ENCODE data around the gene PTPN13.

The PTPN13 gene

GRCh38 chr4:86600007-86600653 is 6.0 kb downstream of the PTPN13 start:
- no peak overlapping the region for H3K4me3 ChIP-seq (replicated peaks; ENCODE audit: low read depth, low read length)
- TF ChIP-seq CTCF (IDR thresholded peaks at IDR 0.05; ENCODE audit: low read depth, low read length, missing control alignments), result no peak

GRCh38 chr4:86603311-86603885 is 9.3 kb downstream of the PTPN13 start:
- TF ChIP-seq CTCF (IDR thresholded peaks at IDR 0.05; ENCODE audit: low read depth, low read length, missing control alignments), result no peak
- no peak overlapping the region for H3K4me3 ChIP-seq (replicated peaks; ENCODE audit: low read depth, low read length)
- DNase-seq (ENCODE audit: extremely low read depth, low read depth), result no peak

More at GRCh38 chr4:86600007-86600653, 6.0 kb downstream of the PTPN13 start:
- no peak for DNase-seq (ENCODE audit: extremely low read depth, low read depth)

DNA sequence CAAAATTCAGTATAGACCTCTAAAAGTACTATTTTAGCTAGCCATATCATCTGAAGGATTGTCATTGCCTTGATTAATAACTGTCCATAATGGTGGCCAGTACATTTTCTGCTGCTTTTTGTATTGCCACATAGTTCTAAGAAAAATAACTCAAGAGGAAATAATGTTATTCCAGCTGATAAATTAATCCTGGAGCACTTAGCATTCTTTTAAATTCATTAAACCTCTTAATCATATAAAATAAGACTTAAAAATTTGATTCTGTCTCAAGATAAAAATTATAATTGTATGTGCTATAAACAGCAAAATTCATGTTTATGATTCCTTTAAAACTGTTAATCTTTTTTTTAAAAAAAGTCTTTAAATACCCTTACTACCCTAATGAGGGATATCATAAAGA is 12.7 kb downstream of the PTPN13 start:
- no peak for TF ChIP-seq CTCF (IDR thresholded peaks at IDR 0.05; ENCODE audit: low read depth, low read length, missing control alignments)
- DNase-seq (ENCODE audit: extremely low read depth, low read depth), result no peak
- H3K4me3 ChIP-seq (replicated peaks; ENCODE audit: low read depth, low read length), result no peak overlapping the region

DNA sequence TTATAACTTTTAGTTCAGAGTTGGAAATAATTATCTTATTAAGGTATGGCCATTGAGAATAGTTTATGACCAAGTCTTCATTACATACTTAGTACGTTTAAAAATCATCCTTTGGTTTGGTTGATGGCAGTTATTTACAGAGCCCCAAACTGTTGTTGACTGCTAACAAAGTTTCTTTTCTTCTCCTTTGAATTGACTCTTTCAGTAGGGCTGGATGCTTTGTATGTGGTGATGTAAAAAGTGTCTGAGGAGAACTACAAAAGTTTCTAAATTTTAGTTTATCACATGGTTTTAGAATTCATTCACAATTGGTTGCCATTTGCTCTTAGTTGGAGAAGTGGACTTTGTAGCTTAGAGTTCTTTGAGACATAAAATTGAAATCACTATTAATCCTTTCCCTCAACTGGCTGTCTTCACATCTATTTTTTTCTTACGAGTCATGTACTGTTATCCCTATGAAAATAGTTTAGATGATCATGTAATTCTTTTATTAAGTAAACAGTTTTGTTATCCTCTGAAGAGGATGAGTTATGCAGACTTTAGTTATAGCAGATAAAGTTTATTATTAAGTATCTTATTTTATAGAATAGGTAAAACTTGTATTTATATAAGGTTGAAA is 14.8 kb downstream of the PTPN13 start:
- no peak for TF ChIP-seq CTCF (IDR thresholded peaks at IDR 0.05; ENCODE audit: low read depth, low read length, missing control alignments)
- H3K4me3 ChIP-seq (replicated peaks; ENCODE audit: low read depth, low read length), result no peak overlapping the region
- no peak for DNase-seq (ENCODE audit: extremely low read depth, low read depth)

GRCh38 chr4:86611757-86612156 is 17.6 kb downstream of the PTPN13 start:
- TF ChIP-seq CTCF (IDR thresholded peaks at IDR 0.05; ENCODE audit: low read depth, low read length, missing control alignments), result no peak

DNA sequence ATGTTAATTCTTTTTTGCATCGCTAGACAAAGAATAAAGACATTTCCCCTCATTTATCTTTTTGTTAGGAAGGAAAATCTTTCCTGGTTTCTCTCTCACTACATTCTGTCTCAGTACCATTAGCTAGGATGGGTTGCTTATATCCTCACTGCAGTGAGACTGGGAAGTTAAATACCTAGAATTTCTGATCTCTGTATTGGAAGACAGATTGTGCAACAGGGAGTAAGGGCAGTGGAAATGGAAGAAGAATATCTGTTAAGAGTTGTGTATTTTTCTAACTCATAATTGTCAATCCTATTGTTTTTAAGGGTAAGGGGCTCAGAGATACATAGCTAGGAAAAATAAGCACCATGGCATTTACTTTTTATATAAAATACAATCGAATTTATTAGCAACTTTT is 19.6 kb downstream of the PTPN13 start:
- TF ChIP-seq CTCF (IDR thresholded peaks at IDR 0.05; ENCODE audit: low read depth, low read length, missing control alignments), result no peak

More at GRCh38 chr4:86611757-86612156, 17.6 kb downstream of the PTPN13 start:
- no peak for DNase-seq (ENCODE audit: extremely low read depth, low read depth)
- no peak overlapping the region for H3K4me3 ChIP-seq (replicated peaks; ENCODE audit: low read depth, low read length)

More for the DNA sequence above, 19.6 kb downstream of the PTPN13 start:
- no peak for DNase-seq (ENCODE audit: extremely low read depth, low read depth)
- H3K4me3 ChIP-seq (replicated peaks; ENCODE audit: low read depth, low read length), result no peak overlapping the region
